Gastrocnemius medialis (tissue), 4 donors: ENCODE data around the gene CBL.
A peak's percentile ranks its signal among the peaks of the same experiment; 100 is the strongest.

Experiments used
- CTCF ChIP-seq, 5 experiments: fragments of 450-650 bp in 3 of 5; fragments of 200-600 bp in 2 of 5; sonication (generic) in 2 of 5; IDR thresholded peaks in 4 of 5; conservative IDR thresholded peaks in 1 of 5; 1 replicate in 4 of 5; 2 replicates in 1 of 5; pipeline ENCODE4 v1.5.1; 2016 to 2019; ENCODE audit warnings: antibody characterized with exemption in 5 of 5, mild to moderate bottlenecking in 3 of 5, moderate library complexity in 3 of 5
- POLR2A ChIP-seq, 2 donors: fragments of 450-650 bp; IDR thresholded peaks; one replicate each; pipeline ENCODE4 v1.6.1; 2017; ENCODE audit warnings: antibody characterized with exemption in 2 of 2, mild to moderate bottlenecking in 2 of 2, moderate library complexity in 2 of 2

DNA sequence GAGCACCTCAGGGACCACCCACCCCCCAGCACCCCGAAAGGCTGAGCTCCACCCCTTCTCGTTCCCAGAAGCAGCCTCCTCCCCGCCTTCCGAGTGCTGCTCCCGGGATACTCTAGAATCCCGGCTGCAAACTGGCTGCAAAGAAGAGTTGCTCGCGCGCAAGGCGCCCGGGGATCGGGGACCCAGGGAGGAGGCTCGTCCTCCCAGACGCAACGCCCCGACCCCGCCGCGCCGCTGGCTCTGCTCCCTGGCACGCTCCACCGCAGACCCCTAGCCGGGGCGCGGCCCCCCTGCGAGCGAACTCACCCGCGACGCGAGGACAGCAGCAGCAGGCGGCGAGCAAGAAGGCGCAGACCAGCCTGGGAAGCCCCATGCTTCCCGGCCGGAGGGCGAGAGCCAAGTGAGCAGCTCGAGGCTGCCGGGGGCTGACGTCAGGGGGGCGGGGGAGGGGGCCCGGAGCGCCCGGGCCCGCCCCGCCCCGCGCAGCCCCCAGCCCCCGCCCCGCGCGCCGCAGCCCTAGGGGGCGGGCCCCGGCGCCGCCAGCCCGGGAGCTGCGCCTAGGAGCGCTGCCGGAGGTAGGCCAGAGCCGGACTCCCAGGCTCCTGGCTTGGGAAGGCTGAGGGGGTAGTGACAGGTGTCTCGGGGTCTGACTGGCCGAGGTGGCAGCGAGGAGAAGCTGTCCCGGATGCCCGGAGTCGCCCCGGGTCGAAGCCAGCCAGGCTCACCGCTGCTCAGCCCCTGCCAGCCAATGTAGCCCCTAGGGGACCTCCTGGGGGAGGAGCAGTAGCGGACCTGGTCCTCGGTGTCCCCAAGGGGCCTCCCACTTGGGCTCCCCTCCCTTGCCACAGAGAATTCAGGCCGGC, 110.8 kb downstream of the CBL start, which contains the start of gene MCAM:
- no peak for TF ChIP-seq CTCF (IDR thresholded peaks at IDR 0.05 in 4 of 5, conservative IDR thresholded peaks at IDR 0.05 in 1 of 5)
- peak in 1 of 2 donors; percentile 43 for TF ChIP-seq POLR2A (IDR thresholded peaks at IDR 0.05)
